ENCODE measurements around the gene ENAH.

The ENAH gene

GRCh38 chr1:225449774-225450173 lies 203.1 kb downstream of the ENAH start:
- DNase-seq, result no peak

DNA sequence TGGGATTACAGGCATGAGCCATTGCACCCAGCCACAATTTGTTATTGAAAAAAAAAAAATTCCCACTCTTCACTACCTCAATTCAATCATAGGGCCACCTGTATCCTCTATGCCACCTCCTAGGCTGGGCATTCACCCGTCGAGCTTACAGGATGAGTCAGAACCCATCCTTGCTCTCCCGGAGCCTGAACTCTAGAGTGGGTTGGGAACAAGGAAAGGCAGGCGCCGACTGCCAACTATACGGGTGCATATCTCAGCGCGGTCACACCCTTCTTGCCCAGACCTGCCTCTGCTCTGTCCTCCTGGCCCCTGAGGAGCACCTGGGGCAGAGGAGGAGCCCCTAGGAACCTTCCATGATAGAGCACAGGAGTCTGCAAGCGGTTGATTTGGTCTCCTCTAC lies 203.7 kb downstream of the ENAH start:
- DNase-seq, result no peak

DNA sequence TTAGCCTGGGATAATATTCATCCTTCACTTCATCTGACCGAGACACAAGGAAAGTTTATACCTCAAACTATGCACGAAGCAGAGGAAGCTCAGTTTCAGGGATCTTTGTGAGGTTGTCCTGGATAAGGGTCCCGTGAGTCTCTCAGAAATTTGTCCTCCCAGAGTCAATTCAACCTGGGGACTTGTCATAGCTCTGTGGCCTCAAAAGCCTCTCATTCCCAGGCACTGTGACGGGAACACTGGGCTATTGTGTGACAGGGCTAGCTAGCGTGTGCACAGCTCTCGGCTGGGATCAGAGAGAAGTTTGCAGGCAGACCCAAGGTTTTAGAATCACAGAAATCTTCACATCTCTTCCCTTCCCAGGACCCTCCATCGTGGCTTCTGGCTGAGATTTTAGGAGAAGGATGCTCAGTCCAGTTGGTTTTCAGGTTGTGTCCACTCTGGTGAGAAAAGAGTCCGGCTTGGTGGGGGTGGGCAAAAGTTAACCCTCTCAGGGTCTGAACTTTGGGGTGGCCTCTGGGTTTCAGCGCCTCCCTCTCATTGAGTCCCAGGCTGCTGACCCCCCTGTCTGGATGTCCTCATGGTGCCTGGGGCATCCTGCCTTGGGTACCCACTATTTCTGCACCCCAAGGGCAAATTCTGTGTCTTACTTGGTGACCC lies 204.6 kb downstream of the ENAH start:
- no peak for DNase-seq

- DNase-seq, result no peak
Observed at GRCh38 chr1:225447650-225448089, 205.3 kb downstream of the ENAH start.

DNA sequence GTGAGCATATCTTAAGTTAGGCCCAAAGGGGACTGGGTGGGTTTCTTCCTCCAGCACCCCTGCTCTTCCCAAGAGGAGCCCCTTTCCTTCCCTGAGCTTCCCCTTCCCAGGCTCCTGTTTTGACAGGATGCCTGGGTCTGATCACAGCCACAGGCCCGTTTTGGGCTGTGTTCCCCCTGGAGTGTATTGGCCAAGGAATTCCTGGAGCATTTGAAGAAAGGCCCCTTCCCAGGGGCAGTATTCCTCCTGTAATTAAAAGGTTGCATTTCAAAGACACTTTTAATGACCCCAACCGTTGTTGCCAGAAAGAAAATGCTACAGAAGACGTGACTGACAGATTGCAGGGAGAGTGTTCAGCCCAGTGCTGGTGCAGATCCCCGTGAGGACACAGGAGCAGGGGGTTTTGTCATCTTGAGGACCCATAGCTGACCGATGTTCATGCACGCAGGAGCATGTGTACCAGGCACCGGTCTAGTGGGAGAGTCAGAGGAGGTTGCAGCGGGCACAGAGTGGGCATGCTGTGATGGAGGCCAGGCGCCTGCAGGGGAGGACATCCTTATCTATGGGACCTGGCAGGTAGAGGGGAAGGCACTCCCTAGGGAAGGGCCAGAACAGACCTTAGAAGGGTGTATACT lies 205.8 kb downstream of the ENAH start:
- no peak for DNase-seq

- DNase-seq, result no peak
Observed at GRCh38 chr1:225446595-225446960, 206.3 kb downstream of the ENAH start.

- DNase-seq, result no peak
Observed at GRCh38 chr1:225445639-225446594, 207.0 kb downstream of the ENAH start.

GRCh38 chr1:225442123-225442505 lies 210.8 kb downstream of the ENAH start:
- no peak for DNase-seq

DNA sequence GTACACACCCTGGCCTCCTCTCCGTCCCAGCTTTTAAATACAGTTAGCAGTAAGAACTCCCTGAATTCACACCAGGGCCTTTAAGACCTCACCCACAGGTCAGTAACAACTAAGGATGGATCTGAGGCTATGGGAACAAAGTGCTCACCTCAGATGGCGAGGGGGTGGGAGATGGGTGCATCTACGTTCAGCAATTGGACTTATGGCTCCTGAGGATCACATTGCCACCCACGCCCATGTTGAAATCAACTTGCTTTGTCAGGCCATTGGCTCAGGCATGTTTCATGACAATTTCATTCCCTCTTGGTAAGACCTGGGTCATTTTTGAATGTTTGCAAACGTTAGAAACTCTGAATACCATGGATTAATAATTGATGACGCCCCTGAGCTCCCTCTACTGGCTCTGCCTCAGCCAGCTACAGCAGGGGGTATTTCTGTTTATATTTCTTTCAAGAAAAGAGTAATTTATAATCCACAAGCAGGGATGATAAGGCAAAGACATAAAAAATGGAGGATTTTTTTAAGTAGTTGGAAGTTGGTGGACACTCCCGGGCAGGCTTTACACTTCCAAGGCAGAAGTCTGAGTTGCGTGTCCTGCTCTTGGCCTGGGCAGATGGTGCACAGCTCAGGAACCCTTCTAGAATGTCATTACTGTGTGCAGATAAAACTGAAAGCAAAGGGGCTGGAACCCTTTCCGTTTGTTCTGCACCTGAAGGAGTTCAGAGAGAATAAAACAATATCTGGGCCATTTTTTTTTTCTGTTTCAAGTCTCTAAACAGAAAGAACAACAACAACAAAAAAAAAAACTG lies 211.4 kb downstream of the ENAH start:
- peak; percentile 16 to 27 for DNase-seq

GRCh38 chr1:225440380-225441221 lies 212.3 kb downstream of the ENAH start:
- no peak for DNase-seq

- peak; percentile 32 to 71 for DNase-seq
Observed at GRCh38 chr1:225437710-225438437, 215.0 kb downstream of the ENAH start.
